ENCODE data around the gene COL8A2. TPM values are rescaled to one million over a fixed set of nuclear protein-coding genes. Genes with fewer than 3 reads are reported as not detected.

COL8A2 gene
- total RNA-seq, 1 donor from 2014 or later: 0.10 TPM

DNA sequence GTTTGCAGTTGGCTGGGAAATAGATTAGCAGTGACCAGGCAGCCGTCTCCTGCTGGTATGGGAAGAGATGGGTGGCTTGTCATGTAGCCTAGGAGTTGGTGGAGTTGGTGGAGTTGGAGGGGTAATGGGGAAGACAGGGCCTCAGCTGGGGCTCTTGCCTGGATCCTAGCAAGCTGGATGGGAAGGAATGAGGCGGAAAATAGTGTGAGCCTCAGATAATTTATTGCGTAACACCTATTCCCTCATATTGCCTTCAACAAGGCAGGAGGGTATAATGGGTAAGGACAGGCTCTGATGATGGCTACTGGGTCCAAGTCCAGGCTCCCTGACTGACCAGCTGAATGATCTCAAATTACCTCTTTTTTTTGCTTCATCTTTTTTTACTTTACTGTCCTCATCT, 43.5 kb upstream of the COL8A2 start:
- H3K9me3 Mint-ChIP-seq (ENCODE audit: low read depth): no peaks in the 10 kb centered on the region
- H3K27ac Mint-ChIP-seq: no peak overlapping the region
- H3K4me1 Mint-ChIP-seq (ENCODE audit: low read depth): no peaks in the 10 kb centered on the region
- no peaks in the 10 kb centered on the region for H3K27me3 Mint-ChIP-seq
- H3K36me3 Mint-ChIP-seq (ENCODE audit: insufficient read depth): peaks cover 26% of the 10 kb centered on the region
- no peak overlapping the region for H3K4me3 Mint-ChIP-seq (ENCODE audit: low read depth)
- no peak for DNase-seq (ENCODE audit: low spot score, unreplicated experiment)
- TF ChIP-seq, protein P1, sequence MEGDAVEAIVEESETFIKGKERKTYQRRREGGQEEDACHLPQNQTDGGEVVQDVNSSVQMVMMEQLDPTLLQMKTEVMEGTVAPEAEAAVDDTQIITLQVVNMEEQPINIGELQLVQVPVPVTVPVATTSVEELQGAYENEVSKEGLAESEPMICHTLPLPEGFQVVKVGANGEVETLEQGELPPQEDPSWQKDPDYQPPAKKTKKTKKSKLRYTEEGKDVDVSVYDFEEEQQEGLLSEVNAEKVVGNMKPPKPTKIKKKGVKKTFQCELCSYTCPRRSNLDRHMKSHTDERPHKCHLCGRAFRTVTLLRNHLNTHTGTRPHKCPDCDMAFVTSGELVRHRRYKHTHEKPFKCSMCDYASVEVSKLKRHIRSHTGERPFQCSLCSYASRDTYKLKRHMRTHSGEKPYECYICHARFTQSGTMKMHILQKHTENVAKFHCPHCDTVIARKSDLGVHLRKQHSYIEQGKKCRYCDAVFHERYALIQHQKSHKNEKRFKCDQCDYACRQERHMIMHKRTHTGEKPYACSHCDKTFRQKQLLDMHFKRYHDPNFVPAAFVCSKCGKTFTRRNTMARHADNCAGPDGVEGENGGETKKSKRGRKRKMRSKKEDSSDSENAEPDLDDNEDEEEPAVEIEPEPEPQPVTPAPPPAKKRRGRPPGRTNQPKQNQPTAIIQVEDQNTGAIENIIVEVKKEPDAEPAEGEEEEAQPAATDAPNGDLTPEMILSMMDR (IDR thresholded peaks at IDR 0.05; ENCODE audit: unreplicated experiment): no peak

DNA sequence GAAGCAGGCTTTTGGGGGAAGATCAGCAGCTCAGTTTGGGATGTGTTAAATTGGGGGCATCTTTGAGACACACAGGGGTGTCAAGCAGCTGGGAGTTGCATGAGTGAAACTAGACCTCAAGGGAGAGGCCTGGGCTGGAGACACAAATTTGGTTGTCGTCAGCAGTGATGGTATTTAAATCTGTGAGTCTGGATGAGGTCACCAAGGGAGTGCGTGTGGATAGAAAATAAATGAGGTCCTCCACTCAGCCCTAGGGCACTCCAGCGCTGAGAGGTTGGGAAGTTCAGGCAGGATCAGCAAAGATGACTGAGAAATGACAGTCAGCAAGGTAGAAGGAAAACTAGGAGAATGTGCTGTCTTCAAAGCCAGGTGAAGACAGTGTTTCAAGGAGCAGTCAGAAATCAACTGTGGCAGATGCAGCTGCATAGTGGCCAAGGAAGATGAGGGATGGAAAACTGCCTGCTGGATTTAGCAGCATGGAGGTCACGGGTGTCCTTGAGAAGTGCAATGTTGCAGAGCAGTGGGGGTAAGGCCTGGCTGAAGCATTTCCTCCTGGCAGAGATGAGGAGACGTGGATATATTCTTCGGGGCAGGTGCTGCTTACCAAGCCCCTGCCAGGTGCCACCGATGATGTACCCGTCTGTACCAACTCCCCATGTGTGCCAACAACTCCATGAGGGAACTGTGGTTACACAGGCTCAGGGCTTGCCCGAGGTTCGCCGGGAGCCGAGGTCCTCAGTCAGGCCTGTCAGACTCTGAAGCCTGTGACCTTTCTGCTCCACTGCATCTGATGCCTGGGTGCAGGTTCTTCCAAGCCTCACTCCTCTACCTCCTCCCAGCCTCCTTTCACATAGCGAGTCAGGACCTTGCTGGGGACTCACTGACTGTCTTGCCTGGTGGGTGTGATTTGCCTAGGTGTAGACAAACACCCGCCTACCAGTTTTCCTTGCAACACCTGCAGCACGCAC, 42.2 kb upstream of the COL8A2 start:
- Mint-ChIP-seq H3K4me1 (ENCODE audit: low read depth) (peaks cover 2% of the 10 kb centered on the region), H3K36me3 (ENCODE audit: insufficient read depth) (peaks cover 21% of the 10 kb centered on the region), H3K9me3 (ENCODE audit: low read depth) (no peaks in the 10 kb centered on the region), H3K27me3 (no peaks in the 10 kb centered on the region), H3K27ac (peak overlapping the region; percentile 53), H3K4me3 (ENCODE audit: low read depth) (no peak overlapping the region)
- no peak for DNase-seq (ENCODE audit: low spot score, unreplicated experiment)
- TF ChIP-seq, protein P1 (IDR thresholded peaks at IDR 0.05; ENCODE audit: unreplicated experiment): no peak

DNA sequence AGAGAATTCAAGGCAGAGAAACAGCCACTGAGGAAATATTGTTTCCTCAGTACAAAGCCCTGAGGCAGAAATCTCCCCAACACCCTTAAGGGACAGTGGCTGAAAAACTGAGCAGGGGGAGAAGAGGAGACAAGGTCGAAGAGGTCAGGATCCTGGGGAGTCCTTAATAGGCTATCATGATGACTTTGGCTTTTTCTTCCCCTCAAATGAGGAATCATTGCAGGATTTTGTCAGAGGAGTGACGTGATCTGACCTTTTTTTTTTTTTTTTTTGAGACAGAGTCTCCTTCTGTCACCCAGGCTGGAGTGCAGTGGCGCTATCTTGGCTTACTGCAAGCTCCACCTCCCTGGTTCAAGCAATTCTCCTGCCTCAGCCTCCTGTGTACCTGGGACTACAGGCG, 41.1 kb upstream of the COL8A2 start:
- TF ChIP-seq, protein P1 (IDR thresholded peaks at IDR 0.05; ENCODE audit: unreplicated experiment): no peak
- Mint-ChIP-seq H3K9me3 (ENCODE audit: low read depth) (no peaks in the 10 kb centered on the region), H3K27me3 (no peaks in the 10 kb centered on the region), H3K36me3 (ENCODE audit: insufficient read depth) (peaks cover 19% of the 10 kb centered on the region), H3K27ac (no peak overlapping the region), H3K4me3 (ENCODE audit: low read depth) (no peak overlapping the region), H3K4me1 (ENCODE audit: low read depth) (peaks cover 11% of the 10 kb centered on the region)
- no peak for DNase-seq (ENCODE audit: low spot score, unreplicated experiment)

DNA sequence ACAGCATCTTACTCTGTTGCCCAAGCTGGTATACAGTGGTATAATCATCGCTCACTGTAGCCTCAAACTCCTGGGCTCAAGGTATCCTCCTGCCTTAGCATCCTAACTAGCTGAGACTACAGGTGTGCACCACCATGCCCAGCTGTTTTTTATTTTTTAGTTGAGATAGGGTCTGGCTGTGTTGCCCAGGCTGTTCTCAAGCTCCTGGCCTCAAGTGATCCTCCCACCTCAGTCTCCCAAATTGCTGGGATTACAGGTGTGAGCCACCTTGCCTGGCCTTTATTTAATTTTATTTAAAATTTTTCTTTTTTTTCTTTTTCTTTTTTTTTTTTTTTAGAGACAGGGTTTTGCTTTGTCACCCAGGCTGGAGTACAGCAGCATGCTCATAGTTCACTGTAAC, 40.1 kb upstream of the COL8A2 start:
- no peak for DNase-seq (ENCODE audit: low spot score, unreplicated experiment)
- H3K4me1 Mint-ChIP-seq (ENCODE audit: low read depth): peaks cover 15% of the 10 kb centered on the region
- H3K27me3 Mint-ChIP-seq: no peaks in the 10 kb centered on the region
- peaks cover 18% of the 10 kb centered on the region for H3K36me3 Mint-ChIP-seq (ENCODE audit: insufficient read depth)
- TF ChIP-seq, protein P1 (IDR thresholded peaks at IDR 0.05; ENCODE audit: unreplicated experiment): no peak
- H3K4me3 Mint-ChIP-seq (ENCODE audit: low read depth): no peak overlapping the region
- H3K9me3 Mint-ChIP-seq (ENCODE audit: low read depth): no peaks in the 10 kb centered on the region
- H3K27ac Mint-ChIP-seq: no peak overlapping the region

DNA sequence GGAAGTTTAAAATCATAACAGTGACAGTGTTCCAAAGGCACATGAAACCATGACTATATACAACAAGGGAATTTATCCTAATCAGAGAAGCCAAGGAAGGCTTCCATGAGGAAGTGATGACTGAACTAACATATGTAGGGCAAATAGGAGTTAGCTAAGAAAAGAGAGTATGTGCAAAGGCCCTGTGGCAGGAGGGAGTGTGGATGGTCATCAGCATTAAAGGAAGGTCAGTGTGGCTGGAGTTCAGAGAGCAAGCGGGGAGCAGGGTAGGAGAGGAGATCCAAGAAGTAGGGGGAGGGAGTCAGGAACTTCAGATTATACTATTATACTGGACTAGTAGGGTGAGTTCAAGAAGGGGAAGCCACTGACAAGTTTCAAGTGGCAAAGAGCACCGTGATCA, 39.3 kb upstream of the COL8A2 start:
- Mint-ChIP-seq H3K27ac (no peak overlapping the region), H3K4me1 (ENCODE audit: low read depth) (peaks cover 17% of the 10 kb centered on the region), H3K36me3 (ENCODE audit: insufficient read depth) (peaks cover 16% of the 10 kb centered on the region), H3K27me3 (no peaks in the 10 kb centered on the region), H3K9me3 (ENCODE audit: low read depth) (no peaks in the 10 kb centered on the region), H3K4me3 (ENCODE audit: low read depth) (no peak overlapping the region)
- TF ChIP-seq, protein P1 (IDR thresholded peaks at IDR 0.05; ENCODE audit: unreplicated experiment): no peak
- DNase-seq (ENCODE audit: low spot score, unreplicated experiment): no peak

All from progenitor cell of endocrine pancreas (in vitro differentiated cells).